Testis (tissue), 2 donors: ENCODE measurements around the gene GSTM1.
"Not testable (repeated sequence)": the region's sequence is repeated elsewhere in the genome, so short reads cannot be mapped to it uniquely, and the experiment has no call there.

ENCODE experiments used
- POLR2A ChIP-seq: fragments of 450-650 bp; IDR thresholded peaks from one replicate; pipeline ENCODE4 v1.6.1; 2017; ENCODE audit warnings: antibody characterized with exemption, mild to moderate bottlenecking, moderate library complexity
- TF ChIP-seq, protein P1 (sequence below), 3 experiments: fragments of 450-650 bp in 2 of 3; fragments of 200-600 bp in 1 of 3; sonication (generic) in 1 of 3; IDR thresholded peaks; one replicate each; pipeline ENCODE4 v1.5.1; 2016 to 2019; ENCODE audit warnings: antibody characterized with exemption in 3 of 3, mild to moderate bottlenecking in 2 of 3, moderate library complexity in 1 of 3

DNA sequence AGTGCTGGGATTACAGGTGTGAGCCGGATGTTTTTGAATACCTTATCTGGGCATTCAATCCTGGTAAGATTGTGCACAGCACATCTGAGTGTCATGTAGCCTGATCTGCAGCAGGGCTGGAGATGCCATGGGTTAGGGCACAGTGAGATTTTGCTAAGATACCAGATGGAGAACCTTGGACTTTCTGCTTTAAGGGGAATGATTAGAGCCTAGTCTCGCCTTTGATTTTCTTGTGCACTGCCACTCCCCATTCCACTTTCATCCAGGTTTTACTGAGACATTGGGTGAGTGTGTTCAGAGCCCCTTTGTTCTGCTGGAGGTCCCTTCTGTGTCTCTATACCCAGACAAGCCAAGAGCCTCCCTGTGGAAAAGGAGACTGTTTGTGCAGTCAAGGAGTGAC is 13.8 kb upstream of the GSTM1 start:
- TF ChIP-seq, protein P1, sequence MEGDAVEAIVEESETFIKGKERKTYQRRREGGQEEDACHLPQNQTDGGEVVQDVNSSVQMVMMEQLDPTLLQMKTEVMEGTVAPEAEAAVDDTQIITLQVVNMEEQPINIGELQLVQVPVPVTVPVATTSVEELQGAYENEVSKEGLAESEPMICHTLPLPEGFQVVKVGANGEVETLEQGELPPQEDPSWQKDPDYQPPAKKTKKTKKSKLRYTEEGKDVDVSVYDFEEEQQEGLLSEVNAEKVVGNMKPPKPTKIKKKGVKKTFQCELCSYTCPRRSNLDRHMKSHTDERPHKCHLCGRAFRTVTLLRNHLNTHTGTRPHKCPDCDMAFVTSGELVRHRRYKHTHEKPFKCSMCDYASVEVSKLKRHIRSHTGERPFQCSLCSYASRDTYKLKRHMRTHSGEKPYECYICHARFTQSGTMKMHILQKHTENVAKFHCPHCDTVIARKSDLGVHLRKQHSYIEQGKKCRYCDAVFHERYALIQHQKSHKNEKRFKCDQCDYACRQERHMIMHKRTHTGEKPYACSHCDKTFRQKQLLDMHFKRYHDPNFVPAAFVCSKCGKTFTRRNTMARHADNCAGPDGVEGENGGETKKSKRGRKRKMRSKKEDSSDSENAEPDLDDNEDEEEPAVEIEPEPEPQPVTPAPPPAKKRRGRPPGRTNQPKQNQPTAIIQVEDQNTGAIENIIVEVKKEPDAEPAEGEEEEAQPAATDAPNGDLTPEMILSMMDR (IDR thresholded peaks at IDR 0.05), result not testable (repeated sequence)
- TF ChIP-seq POLR2A, result not testable (repeated sequence)
